Karpas-422 (cell line): ENCODE data around the gene FMN1. TPM values are rescaled to one million over a fixed set of nuclear protein-coding genes. Genes with fewer than 3 reads are reported as not detected.

ENCODE experiments used
- DNase-seq: peaks from one replicate; pipeline ENCODE4 v3.0.0-alpha.2; 2015
- H2AFZ ChIP-seq: fragments of 200-600 bp; sonication (generic); 2 replicates; pipeline ENCODE4 v1.6.1; 2014; ENCODE audit warnings: antibody characterized with exemption, low read length, mixed read lengths
- H3K27ac ChIP-seq: fragments of 200-600 bp; sonication (generic); 2 replicates; pipeline ENCODE4 v1.5.1; 2014; ENCODE audit warnings: mild to moderate bottlenecking, low read length, moderate library complexity
- H3K27me3 ChIP-seq: fragments of 200-600 bp; sonication (generic); 2 replicates; pipeline ENCODE4 v1.6.1; 2014; ENCODE audit warnings: low read length, mixed read lengths
- H3K36me3 ChIP-seq: fragments of 200-600 bp; sonication (generic); 2 replicates; pipeline ENCODE4 v1.6.1; 2014; ENCODE audit warnings: low read length, mixed read lengths; ENCODE audit not compliant: insufficient read depth
- H3K4me1 ChIP-seq: fragments of 200-600 bp; sonication (generic); 2 replicates; pipeline ENCODE4 v1.6.1; 2014; ENCODE audit warnings: mild to moderate bottlenecking, low read length, mixed read lengths
- H3K4me2 ChIP-seq: fragments of 200-600 bp; sonication (generic); 2 replicates; pipeline ENCODE4 v1.6.1; 2014; ENCODE audit warnings: low read length, low read depth, mild to moderate bottlenecking; ENCODE audit not compliant: poor library complexity, severe bottlenecking
- H3K4me3 ChIP-seq: fragments of 200-600 bp; sonication (generic); 2 replicates; pipeline ENCODE4 v1.5.1; 2014; ENCODE audit warnings: mild to moderate bottlenecking, antibody characterized with exemption, low read length, mixed read lengths
- H3K79me2 ChIP-seq: fragments of 200-600 bp; sonication (generic); 2 replicates; pipeline ENCODE4 v1.6.1; 2014; ENCODE audit warnings: mild to moderate bottlenecking, low read length, mixed read lengths
- H3K9ac ChIP-seq: fragments of 200-600 bp; sonication (generic); 2 replicates; pipeline ENCODE4 v1.6.0; 2014; ENCODE audit warnings: low read length
- H3K9me2 ChIP-seq: fragments of 200-600 bp; sonication (generic), shearing (Covaris generic); replicated peaks from 2 replicates; pipeline ENCODE4 v1.6.0; 2014; ENCODE audit warnings: mild to moderate bottlenecking, low read length, moderate library complexity; ENCODE audit not compliant: insufficient read depth
- H3K9me3 ChIP-seq: fragments of 300-700, 200-600 bp; sonication (generic); 2 replicates; pipeline ENCODE4 v1.6.1; 2014; ENCODE audit warnings: low read length, mixed read lengths
- H4K20me1 ChIP-seq: fragments of 200-600 bp; sonication (generic); 2 replicates; pipeline ENCODE4 v1.6.1; 2014; ENCODE audit warnings: mild to moderate bottlenecking, antibody characterized with exemption, low read length, low read depth; ENCODE audit not compliant: insufficient read depth
- total RNA-seq: library from RNA; depleted of rRNA; stranded (reverse); fragments of >200 nt; shearing (Covaris generic); gene quantifications from 2 replicates; pipeline ENCODE4 v1.2.3, GENCODE V29; 2014; ENCODE audit warnings: low replicate concordance

The FMN1 gene
- total RNA-seq, 1 experiment from 2014 or later = 1.1 TPM

DNA sequence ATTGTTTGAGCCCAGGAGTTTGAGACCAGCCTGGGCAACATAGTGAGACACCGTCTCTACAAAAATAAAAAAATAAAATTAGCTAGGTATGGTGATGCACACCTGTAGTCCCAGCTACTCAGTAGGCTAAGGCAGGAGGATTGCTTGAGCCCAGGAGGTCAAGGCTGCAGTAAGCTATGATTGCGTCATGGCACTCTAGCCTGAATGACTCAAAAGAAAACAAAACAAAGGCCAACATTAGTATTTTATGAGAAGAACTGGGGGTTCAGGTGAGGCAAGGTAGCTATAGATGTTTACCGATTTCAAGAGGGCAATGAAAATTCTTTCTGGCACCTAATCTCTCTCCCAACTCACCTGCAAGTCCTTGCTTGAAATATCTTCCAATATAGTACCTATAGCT, 399.5 kb downstream of the FMN1 start:
- no peaks in the 10 kb centered on the region for H3K4me1 ChIP-seq
- no peak overlapping the region for H3K9ac ChIP-seq
- no peaks in the 10 kb centered on the region for H4K20me1 ChIP-seq
- no peaks in the 10 kb centered on the region for H3K9me2 ChIP-seq
- H2AFZ ChIP-seq = no peak overlapping the region
- no peaks in the 10 kb centered on the region for H3K9me3 ChIP-seq
- no peak overlapping the region for H3K4me3 ChIP-seq
- H3K4me2 ChIP-seq = no peak overlapping the region
- H3K27me3 ChIP-seq = no peaks in the 10 kb centered on the region
- H3K27ac ChIP-seq = no peak overlapping the region
- no peaks in the 10 kb centered on the region for H3K36me3 ChIP-seq
- no peak for DNase-seq
- no peaks in the 10 kb centered on the region for H3K79me2 ChIP-seq

DNA sequence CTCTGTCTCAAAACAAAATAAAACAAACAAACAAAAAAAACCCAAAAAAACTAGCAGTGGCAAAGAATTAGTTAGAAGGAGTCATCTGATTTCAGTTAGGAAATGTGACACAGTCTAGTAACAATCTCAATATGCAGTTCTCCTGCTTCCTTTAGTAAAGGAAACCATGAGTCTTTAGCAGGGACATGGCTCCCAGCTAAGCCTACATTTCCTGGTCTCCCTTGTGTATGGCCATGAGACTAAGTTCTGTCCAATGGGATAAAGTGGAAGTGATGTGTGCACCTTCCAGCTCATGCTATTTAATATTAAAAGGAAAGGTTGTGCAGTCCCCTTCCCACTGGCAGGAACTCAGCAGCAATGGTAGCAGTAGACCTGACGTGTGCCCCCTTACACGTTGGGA, 402.1 kb downstream of the FMN1 start:
- Histone ChIP-seq H2AFZ (no peak overlapping the region), H3K4me3 (no peak overlapping the region), H3K27me3 (no peaks in the 10 kb centered on the region), H3K79me2 (no peaks in the 10 kb centered on the region), H3K4me1 (no peaks in the 10 kb centered on the region), H3K4me2 (no peak overlapping the region), H3K9me2 (no peaks in the 10 kb centered on the region), H3K9me3 (no peaks in the 10 kb centered on the region), H4K20me1 (no peaks in the 10 kb centered on the region), H3K9ac (no peak overlapping the region), H3K36me3 (no peaks in the 10 kb centered on the region), H3K27ac (no peak overlapping the region)
- DNase-seq = no peak

DNA sequence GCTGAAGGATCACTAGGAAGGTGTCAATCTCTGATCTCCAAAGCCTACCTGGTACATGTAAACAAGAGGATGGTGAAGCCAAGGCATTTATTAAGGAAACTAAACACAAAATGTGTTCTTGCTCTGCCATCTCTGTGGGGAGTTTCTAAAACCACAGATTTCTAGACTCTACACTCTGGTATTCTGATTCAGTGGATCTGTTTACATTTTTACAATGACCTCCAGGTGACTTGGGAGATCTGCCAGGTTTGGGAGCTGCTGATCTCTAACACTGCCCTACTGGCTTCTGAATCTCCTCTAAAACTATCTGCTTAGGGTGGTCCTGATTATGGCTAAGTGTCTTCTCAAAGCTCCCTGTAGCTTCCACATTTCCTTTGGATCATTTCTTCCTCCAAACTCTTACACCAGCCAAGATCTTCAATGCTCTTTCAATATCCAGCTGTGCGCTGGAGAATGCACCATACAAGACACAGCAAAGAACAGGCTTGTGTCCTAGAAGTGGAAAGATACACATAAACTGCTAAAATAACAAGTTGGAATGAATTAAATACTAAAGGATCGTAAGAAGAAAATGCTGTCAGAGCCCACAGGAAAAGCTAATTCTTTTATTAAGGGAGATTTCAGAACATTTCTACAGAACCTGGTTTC, 404.0 kb downstream of the FMN1 start:
- H3K4me1 ChIP-seq = no peaks in the 10 kb centered on the region
- no peak overlapping the region for H3K27ac ChIP-seq
- no peaks in the 10 kb centered on the region for H3K9me2 ChIP-seq
- no peak overlapping the region for H3K4me2 ChIP-seq
- no peak overlapping the region for H3K9ac ChIP-seq
- no peaks in the 10 kb centered on the region for H3K79me2 ChIP-seq
- no peak for DNase-seq
- no peaks in the 10 kb centered on the region for H3K36me3 ChIP-seq
- H2AFZ ChIP-seq = no peak overlapping the region
- H3K4me3 ChIP-seq = no peak overlapping the region
- no peaks in the 10 kb centered on the region for H3K9me3 ChIP-seq
- no peaks in the 10 kb centered on the region for H3K27me3 ChIP-seq
- H4K20me1 ChIP-seq = no peaks in the 10 kb centered on the region

DNA sequence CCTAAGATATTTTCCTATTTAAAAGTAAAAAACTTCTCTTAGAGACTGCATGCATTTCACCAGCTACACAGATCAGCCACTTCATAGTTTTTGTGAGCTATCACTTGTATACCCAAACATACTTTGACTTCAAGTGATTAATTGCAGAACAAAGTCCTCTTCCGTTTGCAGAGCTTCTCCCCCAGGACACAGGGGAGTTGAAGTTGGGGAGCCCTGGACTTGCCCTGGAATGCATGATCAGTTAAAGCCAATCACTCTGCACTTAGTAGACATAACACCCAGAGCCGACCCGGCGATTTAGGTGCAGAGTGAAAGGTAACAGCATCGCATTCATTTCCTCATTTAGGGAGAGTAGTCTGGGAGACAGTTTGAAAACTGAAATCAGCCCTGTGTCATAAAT, 406.6 kb downstream of the FMN1 start:
- Histone ChIP-seq H3K4me3 (no peak overlapping the region), H2AFZ (no peak overlapping the region), H3K27ac (no peak overlapping the region), H3K9me2 (no peaks in the 10 kb centered on the region), H3K27me3 (no peaks in the 10 kb centered on the region), H3K9me3 (no peaks in the 10 kb centered on the region), H3K9ac (no peak overlapping the region), H4K20me1 (no peaks in the 10 kb centered on the region), H3K4me2 (no peak overlapping the region), H3K36me3 (no peaks in the 10 kb centered on the region), H3K79me2 (no peaks in the 10 kb centered on the region), H3K4me1 (no peaks in the 10 kb centered on the region)
- DNase-seq = no peak

DNA sequence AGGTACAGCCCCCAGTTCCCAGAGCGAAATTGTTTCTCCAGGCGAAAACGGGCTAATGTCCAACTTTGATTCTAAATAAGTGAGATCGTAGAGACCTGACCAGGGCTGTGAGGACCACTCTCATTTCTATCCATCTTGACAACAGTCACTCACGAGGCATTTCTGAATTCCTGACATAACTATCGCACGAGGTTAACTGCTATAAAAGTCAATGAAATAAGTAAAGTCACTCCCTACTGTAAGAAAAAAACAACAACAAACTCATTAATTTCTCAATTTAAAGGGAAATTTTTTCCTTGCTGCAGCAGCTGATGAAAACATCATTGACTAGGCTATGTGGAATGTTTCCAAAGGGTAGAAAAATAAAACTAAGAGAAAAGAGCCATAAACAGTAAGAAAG, 407.6 kb downstream of the FMN1 start:
- H2AFZ ChIP-seq = no peak overlapping the region
- H3K27ac ChIP-seq = no peak overlapping the region
- H3K27me3 ChIP-seq = no peaks in the 10 kb centered on the region
- no peaks in the 10 kb centered on the region for H3K4me1 ChIP-seq
- no peak overlapping the region for H3K4me2 ChIP-seq
- H3K9me3 ChIP-seq = no peaks in the 10 kb centered on the region
- no peaks in the 10 kb centered on the region for H3K79me2 ChIP-seq
- no peak overlapping the region for H3K4me3 ChIP-seq
- H3K9me2 ChIP-seq = no peaks in the 10 kb centered on the region
- H4K20me1 ChIP-seq = no peaks in the 10 kb centered on the region
- no peaks in the 10 kb centered on the region for H3K36me3 ChIP-seq
- no peak overlapping the region for H3K9ac ChIP-seq
- no peak for DNase-seq

DNA sequence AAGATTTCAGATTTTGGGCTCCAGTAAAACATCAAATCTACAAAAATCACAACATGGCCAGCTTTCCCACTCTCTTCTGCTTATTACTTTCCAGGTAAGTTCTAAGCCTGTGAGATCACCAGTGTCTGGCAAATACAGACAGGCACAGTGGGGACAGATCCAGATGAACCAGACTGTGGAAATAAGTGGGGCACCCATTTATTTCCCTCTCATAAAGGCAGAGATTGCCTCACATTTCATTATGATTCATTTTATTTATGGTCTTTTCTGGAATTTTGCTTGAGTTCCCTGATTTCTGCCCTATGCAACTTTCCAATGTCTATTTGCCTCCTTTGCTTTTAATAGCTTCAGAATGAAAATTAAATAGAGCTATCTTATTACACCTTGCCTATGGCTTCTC, 409.9 kb downstream of the FMN1 start:
- no peaks in the 10 kb centered on the region for H3K9me3 ChIP-seq
- H3K9ac ChIP-seq = no peak overlapping the region
- H3K9me2 ChIP-seq = no peaks in the 10 kb centered on the region
- 0 out of 2 replicates have a peak, but pooled peaks cover 3% of the 10 kb centered on the region for H3K27me3 ChIP-seq
- no peaks in the 10 kb centered on the region for H3K4me1 ChIP-seq
- H3K4me3 ChIP-seq = no peak overlapping the region
- H3K36me3 ChIP-seq = no peaks in the 10 kb centered on the region
- no peak for DNase-seq
- H3K79me2 ChIP-seq = no peaks in the 10 kb centered on the region
- no peak overlapping the region for H3K4me2 ChIP-seq
- H2AFZ ChIP-seq = no peak overlapping the region
- no peaks in the 10 kb centered on the region for H4K20me1 ChIP-seq
- H3K27ac ChIP-seq = no peak overlapping the region

DNA sequence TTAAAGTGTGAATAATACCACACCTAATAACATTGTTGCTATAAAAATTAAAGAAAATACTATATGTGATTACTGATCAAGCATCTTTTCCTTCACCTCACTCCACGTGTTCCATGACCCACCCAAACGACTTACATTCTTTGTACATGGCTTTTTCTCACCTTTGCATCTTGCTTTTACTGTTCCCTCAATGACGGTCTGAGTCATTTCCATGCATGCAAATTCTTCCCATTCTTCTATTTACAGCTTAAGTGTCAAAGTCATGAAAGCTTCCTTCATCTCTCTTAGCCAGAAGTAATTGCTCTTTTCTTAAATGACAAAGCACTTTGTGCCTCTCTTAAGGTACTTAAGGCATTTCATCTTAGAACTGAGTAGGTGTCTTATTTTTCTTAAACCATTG, 412.7 kb downstream of the FMN1 start:
- no peak overlapping the region for H3K4me2 ChIP-seq
- H3K9ac ChIP-seq = no peak overlapping the region
- peaks cover 8% of the 10 kb centered on the region; the same call in 1 of the 2 replicates for H3K9me3 ChIP-seq
- no peak overlapping the region for H3K4me3 ChIP-seq
- no peaks in the 10 kb centered on the region for H3K9me2 ChIP-seq
- no peaks in the 10 kb centered on the region for H3K4me1 ChIP-seq
- no peak overlapping the region for H2AFZ ChIP-seq
- no peaks in the 10 kb centered on the region for H3K36me3 ChIP-seq
- no peak overlapping the region for H3K27ac ChIP-seq
- no peaks in the 10 kb centered on the region for H3K79me2 ChIP-seq
- 0 out of 2 replicates have a peak, but pooled peaks cover 5% of the 10 kb centered on the region for H3K27me3 ChIP-seq
- DNase-seq = no peak
- H4K20me1 ChIP-seq = no peaks in the 10 kb centered on the region

DNA sequence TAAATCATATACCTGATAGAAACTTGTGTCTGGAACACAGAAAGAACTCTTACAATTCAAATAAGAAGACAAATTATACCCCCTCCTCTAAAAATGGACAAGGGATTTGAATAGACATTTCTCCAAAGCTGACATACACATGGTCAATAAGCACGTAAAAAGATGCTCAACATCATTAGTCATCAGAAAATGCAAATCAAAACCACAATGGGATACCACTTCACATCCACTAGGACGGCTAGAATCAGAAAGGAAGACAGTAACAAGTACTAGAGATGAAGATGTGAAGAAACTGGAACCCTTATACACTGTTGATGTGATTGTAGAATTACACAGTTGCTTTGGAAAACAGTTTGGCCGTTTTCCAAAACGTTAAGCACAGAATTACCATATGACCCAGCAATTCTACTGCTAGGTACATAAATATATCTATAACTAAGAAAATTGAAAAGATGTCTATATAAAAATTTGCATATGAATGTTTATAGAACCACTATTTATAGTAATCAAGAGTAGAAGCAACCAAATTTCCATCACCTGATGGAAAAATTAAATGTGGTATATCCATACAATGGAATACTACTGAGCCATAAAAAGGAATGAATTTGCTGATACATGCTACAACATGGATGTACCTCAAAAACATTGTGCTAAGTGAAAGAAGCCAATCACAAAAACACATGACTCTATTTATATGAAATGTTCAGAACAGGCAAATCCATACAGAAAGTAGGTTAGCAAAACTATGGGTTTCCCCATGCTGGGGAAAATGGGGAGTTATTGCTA, 415.9 kb downstream of the FMN1 start:
- no peak overlapping the region for H2AFZ ChIP-seq
- peaks cover 8% of the 10 kb centered on the region; the same call in 1 of the 2 replicates for H3K9me3 ChIP-seq
- no peak overlapping the region for H3K4me3 ChIP-seq
- H3K4me2 ChIP-seq = no peak overlapping the region
- no peaks in the 10 kb centered on the region for H3K4me1 ChIP-seq
- 0 out of 2 replicates have a peak, but pooled peaks cover 5% of the 10 kb centered on the region for H3K27me3 ChIP-seq
- no peaks in the 10 kb centered on the region for H4K20me1 ChIP-seq
- no peak overlapping the region for H3K9ac ChIP-seq
- no peaks in the 10 kb centered on the region for H3K9me2 ChIP-seq
- no peak overlapping the region for H3K27ac ChIP-seq
- H3K36me3 ChIP-seq = no peaks in the 10 kb centered on the region
- no peaks in the 10 kb centered on the region for H3K79me2 ChIP-seq
- DNase-seq = no peak
